DMS79 (cell line): ENCODE results near the gene DNAH8.

ENCODE experiments used
- DNase-seq: peaks from one replicate; lab custom pipeline; 2025; lab: John Stamatoyannopoulos, UW

Gene DNAH8

DNA sequence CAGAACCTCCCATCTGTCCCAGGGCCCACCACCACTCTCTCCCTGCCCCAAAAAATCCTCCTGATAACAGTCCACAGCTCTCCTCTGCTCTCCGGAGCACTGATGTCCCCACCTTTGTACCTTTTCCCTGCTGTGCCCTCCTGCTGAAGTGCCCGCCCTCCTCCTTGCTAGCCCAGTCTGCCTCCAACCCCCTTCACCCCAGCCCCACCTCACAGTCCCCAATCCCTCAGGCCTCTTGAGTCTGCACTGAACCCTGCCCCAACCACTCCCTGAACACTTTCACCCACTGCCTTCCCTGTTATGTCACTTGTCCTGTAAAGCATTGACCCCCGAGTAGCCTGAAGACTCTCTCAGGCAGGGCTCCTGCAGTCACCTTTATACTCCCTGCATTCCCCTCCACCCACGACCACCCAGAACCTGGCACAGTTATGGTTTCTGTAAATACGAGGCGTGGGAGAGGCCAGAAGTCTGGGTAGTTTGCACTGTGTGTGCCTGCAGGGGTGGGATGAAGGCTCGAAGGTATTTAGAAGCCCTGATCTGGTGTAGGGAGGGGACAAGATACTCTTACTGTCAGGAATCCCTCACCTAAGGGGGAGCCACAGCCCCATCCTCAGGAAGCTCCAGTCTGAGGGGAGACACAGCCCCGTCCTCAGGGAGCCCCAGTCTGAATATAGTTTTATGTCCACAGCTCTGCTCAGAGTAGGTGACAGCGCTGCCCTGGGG, 338.9 kb downstream of the DNAH8 start:
- no peak for DNase-seq

DNA sequence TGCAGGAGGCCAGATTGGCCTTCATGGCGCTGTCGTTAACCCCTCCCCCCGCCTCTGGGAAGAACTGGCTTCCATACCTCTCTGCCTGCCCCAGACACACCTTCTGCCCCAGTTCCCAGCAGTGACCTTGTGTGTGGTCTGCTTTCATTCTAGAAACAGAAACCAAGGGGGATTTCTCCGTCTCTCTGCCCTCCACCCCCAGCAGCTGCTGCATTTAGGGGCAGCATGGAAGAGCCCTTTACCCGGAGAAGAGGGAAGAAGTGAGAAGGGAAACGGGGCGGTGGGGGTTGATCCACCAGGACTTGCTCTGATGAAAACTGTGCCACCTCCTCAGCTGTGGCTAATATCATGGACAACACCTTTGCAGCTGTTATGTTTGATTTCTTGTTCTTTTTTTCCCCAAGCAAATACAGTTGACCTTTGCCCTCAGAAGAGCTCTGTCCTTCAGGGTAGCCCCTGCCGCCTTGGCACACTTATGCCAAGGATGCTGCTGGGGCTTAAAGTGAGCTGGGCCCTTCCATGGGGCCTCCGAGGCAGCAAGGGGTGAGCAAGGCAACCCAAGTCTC, 339.5 kb downstream of the DNAH8 start:
- DNase-seq, result no peak

DNA sequence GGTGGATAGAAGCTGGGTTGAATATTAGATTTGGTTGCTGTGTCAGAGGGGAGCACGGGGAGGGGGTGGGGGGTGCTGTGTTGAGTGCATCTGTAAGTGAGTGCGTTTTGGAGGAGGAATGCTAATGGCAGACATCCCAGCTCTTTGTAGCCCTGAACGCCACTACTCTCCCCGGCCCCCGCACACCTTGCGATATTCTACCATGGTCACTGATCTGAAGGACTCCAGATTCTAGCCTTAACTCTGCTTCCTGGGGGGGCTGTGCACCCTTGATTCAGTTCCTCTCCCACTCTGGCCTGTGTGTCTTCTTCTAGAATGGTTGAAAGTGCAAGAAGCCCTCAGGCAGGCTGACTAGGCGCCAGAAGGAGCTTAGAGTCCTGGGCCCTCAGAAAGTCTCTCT, 340.6 kb downstream of the DNAH8 start:
- DNase-seq, result no peak

DNA sequence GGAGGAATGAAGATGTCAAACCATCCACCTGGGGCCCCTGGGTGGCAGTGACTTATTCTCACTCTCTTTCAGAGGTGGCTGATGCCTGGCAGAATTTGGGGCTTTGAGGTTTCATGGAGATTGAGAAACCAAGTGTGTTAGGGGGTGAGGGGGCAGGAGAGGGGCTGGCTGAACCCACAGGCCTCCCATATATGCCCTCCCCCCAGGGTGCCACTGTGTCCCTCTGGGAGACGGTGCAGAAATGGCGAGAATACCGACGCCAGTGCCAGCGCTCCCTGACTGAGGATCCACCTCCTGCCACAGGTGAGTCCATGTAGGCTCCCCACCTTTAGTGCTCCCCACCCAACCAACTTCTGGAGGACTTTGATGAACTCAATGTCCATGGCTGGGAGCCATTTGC, 341.1 kb downstream of the DNAH8 start:
- DNase-seq, result no peak

DNA sequence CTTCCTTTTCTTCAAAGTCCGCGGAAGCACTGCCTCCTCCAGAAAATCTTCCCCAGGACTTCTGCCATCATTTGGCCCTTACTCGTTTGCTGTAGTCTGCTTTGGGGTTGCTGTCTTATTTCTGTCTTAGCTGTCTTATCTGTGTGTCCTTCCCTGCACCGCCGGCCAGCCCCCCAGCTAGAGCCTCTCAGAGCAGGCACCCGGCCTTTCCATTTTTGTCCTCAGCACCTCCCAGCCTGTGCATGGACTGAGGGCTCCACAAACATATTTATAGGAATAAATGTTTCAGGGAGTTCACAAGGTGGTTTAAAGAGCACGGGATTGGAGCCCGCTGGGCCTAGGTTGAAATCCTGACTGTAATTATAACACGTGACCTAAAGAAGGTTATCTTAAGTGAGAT, 341.6 kb downstream of the DNAH8 start:
- no peak for DNase-seq

DNA sequence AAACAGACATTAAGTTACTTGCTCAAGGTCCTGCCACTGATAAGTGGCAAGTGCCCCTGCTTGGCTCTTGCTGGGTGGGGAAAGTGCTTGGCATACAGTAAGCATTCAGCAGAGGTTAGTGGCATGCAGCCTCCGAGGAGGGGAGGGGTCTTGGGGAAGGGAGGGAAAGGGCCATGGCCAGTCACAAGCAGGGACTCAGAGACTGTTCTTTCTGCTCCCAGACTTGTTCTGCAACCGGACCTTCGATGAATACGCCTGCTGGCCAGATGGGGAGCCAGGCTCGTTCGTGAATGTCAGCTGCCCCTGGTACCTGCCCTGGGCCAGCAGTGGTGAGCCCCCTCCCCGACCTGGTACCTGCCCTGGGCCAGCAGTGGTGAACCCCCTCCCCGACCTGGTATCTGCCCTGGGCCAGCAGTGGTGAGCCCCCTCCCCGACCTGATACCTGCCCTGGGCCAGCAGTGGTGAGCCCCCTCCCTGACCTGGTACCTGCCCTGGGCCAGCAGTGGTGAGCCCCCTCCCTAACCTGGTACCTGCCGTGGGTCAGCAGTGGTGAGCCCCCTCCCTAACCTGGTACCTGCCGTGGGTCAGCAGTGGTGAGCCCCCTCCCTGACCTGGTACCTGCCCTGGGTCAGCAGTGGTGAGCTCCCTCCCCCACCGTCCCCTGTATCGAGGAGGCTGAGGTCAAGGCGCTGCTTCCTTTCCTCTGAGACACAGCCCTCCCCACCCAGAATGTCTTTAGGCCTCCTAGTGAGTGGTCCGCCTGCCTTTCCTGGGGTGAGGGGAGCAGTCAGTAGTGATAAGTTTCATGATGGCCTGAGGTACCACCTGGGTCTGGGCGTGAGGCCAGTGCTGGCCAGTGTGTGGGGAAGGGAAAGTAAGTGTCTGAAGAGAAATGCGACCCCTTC, 342.4 kb downstream of the DNAH8 start:
- no peak for DNase-seq

DNA sequence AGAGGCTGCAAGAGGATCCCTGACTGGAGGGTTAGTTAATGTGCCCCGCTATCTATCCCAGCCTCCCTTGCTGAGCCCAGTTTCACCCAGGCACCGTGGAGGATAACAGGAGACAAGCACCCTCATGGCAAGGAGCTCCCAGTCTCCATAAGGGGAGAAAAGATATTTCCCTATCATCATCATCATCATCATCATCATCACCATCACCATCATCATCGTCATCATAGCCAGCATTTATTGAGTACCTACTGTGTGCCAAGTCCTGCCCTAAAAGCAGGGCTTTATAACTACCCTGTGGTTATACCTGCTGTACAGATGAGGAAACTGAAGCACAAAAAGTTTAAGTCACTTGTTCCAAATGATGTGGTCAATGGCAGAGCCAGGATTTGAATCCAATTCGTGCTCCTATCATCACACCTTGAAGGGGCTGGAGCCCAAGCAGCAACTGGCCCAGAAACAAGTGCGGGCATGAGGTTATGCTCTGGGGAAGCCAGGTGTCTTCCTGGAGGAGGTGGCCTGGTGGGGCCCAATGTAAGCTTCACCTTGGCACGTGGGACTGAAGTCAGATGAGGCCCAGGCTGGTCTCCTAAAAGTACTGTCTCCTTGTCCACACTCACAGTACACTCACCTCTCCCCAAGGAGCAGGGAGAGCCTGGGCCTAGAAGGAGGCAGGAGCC, 343.5 kb downstream of the DNAH8 start:
- DNase-seq, result no peak

DNA sequence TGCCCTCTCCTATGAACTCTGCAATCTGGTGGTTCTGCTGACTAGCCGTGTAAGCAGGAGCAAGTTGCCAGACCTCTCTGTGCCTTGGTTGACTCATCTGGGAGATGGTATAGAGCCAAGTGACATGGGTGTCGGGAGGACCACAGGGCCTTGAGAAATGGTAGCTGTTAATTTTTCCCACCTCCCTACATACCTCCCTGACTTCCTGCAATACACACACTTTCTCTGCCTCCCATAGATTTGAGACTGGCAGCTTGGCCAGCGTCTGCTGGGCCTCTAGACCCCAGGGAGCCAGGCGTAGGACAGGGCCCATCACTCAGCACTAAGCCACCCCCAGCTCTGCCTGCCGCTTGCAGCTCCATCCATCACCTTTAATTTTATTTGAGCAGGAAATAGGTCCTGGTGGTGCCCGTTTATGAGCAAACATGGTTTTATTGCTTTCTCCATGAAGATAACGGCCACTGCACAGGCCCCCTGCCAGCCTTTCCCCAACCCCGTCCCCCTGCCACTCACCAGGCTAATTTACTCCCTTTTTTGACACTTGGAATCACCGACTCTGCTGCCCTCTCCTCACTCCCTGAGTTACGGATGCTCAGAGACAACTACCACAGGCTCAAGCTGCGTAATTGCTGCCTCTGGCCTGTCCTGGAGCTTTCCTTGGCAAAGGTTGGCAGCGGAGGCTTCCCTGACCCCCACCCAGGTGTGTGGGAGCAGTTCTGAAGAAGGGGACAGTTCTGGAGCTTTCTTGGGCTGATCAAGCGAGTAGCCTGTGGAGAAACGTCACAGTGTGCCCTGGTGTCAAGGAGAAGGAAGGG, 344.6 kb downstream of the DNAH8 start:
- DNase-seq, result no peak

DNA sequence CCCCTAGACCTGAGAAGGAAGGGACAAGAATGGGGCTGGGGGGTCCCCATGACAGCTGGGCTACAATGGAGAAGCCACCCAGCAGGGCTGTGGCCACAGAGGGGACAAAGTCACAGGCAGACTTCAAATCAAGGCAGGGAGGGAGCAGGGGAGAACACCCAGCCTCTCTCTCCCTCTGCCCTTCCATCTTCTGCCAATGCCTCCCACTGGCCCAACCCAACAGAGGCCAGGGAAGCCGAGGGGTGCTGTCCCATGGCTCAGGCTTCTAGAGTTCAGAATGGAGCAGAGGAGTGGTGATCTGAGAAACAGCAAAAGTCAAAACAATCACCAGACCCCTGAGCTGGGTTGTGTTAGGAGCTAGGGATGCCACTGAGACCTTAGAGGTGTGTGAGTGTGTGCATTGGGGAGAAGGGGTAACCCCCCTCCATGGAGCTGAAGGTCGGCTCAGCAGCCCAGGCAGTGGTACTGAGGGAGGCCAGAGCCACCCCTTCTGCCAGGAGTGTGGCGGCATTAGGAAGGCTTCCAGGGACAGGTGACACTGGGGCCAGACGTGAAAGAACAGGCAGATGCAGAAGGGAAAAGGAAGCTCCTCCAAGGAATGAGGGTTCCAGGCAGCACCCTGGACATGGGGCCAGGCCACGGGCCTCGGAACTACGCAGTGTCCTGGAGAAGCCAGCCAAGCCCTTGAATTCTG, 345.5 kb downstream of the DNAH8 start:
- DNase-seq, result no peak

DNA sequence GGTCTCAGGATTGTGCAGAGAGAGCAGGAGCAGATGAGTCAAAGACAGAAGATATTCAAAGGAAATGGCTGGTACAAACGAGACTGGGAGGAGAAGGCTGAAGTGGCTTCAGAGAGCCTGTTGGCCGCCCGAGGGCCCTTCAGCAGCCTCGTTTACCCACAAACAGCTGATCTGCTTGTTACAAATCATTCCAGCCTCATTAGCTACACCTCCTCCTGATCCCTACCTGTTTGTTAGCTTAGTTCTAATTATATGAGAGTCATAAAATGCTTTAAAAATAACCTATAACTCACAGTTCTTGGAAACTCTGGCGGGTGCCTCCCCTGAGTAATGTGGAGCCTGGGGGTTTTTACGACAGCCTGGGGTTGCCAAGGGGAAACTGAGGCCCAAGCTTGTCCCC, 346.1 kb downstream of the DNAH8 start:
- DNase-seq, result peak; percentile 77

DNA sequence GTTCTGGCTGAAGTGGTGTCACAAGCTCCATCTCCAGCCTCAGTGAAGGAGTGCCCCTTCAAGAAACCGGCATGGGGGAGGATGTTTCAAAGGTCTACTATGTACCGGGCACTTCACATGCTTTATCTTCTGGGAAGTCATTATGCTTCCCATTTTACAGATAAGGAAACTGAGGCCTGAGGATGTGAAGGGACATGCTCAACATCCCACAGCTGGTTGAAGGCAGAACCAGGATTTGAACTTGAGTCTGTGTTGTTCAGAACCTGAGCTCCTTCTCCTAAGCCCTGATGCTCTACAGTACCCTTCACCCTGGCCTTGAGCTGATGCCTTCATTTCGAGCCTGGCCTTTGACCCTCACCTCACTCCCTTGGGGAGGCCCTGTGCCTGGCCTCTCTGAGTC, 346.5 kb downstream of the DNAH8 start:
- no peak for DNase-seq

DNA sequence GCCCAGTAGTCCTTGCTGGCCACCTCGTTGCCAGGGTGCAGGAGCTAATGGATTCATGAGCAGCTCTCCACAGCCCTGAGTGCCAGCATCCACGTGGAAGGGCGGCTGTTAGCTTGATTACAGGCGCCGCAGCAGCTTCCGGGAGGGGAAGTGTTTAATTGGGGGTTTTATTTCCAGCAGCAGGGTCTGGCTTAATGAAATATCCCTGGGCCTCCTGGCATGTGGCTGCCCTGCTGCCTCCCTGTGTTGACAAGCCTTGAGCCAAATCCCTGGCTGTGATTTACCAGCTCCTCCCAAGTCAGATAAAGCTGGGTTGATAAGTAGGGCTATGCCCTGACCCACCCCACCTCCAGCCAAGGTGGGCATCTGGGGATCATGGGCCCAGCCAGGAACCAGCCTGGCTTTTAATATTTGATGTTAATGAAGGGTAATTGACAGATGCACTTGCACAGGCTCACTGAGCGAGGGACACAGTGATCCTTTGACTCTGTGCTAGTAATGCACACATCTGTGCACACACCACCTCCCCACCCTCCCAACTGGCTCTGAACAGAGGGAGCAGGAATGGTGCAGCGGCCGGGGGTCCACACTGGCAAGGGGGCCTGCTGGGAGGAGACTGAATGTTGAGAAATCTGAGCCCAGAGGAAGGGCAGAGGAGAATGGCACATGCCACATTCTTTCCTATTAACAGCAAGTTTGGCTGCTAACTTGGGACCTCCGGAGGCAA, 347.1 kb downstream of the DNAH8 start:
- DNase-seq, result no peak

DNA sequence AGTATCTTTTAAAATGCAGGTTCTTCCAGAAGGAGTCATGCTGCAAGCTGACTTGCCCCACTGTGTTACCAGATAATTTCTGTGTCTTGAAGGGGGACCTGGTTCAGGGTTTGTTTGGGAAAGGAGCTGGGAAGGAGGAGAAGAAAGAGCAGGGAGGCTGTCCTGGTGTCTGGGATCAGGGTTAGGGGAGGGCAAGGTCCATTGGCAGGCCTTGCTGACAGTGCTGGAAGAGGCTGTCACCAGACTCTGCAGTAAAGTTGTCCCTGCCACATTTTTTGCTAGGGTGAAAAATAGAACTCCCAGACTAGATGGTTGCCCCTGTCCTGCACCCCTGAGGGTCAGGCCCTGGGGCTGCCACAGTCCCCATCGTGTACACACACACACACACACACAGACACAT, 348.4 kb downstream of the DNAH8 start:
- DNase-seq, result no peak

DNA sequence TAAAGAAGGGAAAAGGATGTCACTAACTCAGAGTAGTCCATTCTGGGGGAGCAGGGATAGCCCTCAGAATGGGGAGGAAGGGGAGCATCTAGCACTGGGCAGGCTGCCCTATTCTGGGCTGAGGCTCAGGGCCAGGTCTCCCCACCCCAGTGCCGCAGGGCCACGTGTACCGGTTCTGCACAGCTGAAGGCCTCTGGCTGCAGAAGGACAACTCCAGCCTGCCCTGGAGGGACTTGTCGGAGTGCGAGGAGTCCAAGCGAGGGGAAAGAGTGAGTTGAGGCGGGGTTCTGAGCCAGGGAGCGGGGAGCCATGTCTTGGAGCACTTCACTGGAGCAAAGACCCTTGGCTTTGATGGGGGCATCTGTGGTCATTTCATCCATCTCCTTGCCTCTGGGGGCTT, 350.4 kb downstream of the DNAH8 start:
- no peak for DNase-seq

DNA sequence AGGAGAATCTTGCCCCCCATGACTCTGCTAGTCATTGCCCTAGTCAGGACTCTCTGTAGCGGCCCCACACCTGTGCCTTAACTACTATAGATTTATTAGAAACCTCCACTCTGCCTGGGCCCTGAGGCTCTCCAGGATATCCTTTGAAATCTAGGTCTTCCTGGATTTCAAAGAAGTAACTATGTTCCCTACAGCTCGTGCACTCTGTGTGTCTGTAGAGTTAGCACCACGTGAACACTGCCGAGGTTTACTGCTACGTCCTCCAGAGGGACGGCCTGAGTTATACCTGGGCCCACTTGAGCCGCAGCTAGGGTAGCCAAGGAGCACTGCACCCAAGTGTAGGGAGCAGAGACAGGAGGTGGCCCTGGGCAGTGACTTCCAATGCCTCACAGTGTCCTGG, 353.3 kb downstream of the DNAH8 start:
- no peak for DNase-seq

DNA sequence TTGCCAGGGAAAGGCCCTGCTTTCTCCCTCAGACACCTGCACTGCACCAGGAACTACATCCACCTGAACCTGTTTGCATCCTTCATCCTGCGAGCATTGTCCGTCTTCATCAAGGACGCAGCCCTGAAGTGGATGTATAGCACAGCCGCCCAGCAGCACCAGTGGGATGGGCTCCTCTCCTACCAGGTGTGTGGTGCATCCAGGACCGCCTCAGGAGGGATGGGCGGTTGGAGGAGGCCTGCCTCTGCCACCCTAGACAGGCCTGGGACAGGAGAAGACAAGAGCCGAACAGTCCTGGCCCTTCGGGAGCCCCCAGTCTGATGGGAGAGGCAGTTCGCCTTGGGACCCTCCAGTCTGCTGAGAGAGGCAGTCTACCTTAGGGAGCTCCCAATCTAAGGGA, 357.7 kb downstream of the DNAH8 start:
- DNase-seq, result no peak

DNA sequence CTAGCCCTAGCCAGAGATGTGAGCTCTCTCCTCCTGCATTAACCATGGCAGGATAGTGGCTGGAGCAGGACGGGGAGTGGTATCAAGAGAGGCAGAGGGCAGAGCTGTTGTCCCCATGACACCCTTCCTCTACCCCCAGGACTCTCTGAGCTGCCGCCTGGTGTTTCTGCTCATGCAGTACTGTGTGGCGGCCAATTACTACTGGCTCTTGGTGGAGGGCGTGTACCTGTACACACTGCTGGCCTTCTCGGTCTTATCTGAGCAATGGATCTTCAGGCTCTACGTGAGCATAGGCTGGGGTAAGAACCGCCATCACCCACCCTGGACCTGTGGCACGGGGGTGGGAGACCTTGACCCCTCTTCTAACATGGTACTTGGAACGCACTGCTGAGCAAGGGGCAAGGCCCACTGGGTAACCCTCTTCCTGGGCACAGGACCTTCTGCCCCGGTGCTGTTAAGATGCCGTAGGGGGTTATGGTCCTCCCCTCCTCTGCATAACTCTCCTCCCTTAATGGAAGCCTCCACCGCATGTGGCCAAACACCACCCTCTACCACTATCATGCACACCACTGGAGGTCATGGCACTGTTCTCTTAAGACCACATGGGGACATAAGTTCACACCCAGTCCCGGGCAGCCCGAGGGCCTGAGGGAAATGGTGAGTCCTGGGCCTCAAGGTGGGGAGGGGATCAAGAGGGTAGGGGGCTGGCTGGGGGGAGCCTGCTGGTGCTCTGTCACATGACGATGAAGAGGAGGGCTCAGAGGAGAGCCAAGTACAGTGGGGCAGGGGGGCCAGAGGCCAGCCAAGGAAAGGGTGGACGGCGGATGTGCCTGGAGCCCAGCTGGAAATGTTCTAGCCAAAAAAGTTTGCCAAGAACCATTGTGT, 358.6 kb downstream of the DNAH8 start:
- DNase-seq, result no peak

DNA sequence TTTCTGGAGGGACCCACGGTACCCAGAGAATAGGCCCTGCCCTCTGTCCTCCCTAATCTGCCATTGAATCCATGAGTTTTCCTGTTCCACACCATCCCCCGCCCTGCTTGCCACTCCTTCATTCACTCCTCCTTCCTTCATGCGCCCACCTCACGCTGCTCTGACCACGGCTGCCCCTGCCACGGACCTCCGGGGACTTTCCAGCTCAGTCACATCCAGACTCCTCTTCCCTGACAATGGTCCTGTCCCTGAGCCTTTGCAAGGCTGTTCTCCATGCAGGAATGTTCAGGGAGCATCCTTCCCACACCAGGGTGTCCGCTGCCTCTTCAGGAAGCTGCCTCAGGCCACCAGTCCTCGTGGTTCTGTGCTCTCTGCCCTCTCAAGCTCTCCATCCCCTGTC, 359.4 kb downstream of the DNAH8 start:
- no peak for DNase-seq

DNA sequence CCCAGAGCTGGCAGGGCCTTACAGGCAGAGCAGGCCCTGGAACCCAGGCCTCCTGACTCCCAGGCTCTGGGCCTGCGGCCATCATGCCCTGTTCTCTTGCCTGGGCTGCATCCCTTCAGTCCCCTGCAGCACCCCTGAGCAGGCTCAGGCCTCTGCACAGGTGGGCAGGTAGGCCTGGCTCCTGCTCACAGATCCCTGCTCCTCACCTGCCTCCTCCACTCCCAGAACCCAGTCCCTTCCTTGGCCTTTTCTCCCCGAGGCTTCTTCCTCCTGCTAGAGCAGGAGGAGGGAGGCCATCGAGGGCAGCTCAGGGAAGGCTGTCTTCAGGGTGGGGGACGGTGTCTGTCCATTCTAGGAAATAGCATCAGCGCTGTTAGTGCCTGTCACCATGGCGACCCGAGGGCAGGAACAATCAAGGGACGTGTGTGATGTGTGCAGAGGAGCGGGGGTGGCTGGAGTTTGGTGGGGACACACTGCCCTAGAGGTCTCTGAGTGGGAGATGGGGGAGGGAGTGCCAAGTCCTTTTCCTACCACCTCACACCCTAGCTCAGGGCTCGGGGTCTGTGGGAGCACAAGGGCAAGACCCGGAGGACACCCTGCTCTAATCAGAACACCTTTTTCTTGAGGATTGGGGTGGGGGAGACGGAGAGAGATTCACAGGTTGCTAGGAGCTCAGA, 360.0 kb downstream of the DNAH8 start:
- DNase-seq, result no peak
